GM12872 (cell line): ENCODE measurements around the gene ADGRD1.
A peak's percentile ranks its signal among the peaks of the same experiment; 100 is the strongest.

Source experiments
- TF ChIP-seq, protein P1 (sequence below): IDR thresholded peaks from 3 replicates; pipeline ENCODE4 v1.5.1; 2011; ENCODE audit warnings: low read depth, mild to moderate bottlenecking, low read length, moderate library complexity; ENCODE audit not compliant: insufficient read depth

Gene ADGRD1

DNA sequence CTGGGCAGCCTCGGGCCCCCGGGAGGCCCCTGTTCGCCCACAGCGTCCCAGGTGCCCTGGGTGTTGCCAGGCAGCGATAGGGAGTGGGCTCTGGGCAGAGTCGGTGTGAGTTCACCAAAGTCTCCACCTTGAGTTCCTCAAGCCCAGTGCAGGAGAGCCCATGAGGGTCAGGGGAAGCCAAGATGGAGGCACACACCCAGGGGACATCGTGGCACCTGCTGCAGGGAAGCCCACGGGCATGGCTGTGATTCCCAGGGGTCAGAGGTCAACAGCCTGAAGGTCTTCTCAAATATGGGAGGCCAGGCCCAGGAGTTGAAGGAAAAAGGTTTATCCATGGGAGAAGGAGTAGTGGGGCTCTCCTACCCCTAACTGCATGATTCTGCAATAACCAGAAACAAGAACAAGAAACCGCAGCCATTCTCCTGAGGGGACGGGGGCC, 148.8 kb downstream of the ADGRD1 start:
- TF ChIP-seq, protein P1, sequence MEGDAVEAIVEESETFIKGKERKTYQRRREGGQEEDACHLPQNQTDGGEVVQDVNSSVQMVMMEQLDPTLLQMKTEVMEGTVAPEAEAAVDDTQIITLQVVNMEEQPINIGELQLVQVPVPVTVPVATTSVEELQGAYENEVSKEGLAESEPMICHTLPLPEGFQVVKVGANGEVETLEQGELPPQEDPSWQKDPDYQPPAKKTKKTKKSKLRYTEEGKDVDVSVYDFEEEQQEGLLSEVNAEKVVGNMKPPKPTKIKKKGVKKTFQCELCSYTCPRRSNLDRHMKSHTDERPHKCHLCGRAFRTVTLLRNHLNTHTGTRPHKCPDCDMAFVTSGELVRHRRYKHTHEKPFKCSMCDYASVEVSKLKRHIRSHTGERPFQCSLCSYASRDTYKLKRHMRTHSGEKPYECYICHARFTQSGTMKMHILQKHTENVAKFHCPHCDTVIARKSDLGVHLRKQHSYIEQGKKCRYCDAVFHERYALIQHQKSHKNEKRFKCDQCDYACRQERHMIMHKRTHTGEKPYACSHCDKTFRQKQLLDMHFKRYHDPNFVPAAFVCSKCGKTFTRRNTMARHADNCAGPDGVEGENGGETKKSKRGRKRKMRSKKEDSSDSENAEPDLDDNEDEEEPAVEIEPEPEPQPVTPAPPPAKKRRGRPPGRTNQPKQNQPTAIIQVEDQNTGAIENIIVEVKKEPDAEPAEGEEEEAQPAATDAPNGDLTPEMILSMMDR = no peak

DNA sequence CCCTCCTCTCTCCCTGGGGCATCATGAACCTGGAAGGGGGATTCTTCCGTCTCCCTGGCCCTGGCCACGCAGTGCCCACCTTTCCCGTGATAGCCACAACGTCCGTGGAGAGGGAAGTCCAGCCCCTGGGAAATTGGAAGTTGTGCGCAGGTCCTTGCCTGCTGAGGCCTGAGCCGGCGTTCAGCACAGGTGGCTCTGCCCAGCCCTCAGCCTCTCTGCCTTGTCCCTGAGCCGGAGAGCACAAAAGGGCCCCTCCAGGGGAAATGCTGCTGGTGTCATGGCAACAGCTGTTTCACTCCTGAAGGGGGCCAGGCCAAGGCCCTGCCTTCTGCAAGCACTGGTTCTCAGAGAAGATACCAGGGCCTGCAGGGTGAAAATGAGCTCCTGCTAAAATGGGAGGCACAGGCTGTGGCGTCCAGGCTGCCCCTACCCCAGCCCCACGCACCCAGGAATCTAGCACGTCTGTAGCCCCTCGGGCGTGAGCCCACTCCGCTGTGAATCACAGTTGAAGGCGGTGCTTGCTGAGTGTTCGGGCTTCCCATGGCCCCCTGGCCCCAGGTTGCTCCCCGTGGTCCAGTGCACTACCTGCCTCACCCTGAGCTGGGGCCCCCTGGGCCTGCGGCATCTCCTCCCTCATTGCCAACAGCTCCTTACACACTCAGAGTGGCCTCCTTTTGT, 149.4 kb downstream of the ADGRD1 start:
- TF ChIP-seq, protein P1 = no peak

DNA sequence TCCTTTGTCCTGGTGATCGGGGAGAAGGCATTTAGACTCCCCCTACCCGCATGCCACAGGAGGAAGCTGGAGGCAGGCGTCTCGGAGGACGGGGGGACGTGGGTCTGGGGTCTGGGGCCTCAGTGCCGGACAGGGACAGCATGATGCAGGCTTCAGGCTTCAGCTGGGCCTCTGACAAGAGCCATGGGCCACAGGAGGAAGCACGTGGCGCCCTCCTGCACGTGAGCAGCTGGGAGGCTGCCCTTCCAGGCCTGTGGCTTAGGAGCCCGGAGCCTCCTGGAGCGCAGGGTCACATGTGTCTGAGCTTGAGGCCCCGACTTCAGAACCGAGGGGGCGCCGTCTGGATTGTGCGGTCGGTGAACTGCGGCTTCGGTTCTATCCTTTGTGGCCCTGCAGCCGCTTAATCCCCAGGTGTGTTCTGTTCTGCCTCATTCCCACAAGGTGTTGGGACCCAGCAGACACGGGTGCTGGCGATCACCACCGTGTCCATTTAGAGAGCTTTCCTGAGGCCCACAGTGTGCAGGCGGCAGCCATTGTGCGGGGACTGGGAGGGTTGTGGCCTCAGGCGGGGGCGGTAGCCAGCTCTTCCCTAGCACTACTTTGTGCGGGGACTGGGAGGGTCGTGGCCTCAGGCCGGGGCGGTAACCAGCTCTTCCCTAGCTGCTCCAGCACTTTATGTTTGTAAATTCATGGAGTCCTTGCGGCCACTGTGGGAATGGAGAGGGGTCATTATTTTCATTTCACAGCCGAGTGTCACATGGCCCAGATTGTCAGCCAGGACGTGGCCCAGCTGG, 150.2 kb downstream of the ADGRD1 start:
- TF ChIP-seq, protein P1 = no peak

DNA sequence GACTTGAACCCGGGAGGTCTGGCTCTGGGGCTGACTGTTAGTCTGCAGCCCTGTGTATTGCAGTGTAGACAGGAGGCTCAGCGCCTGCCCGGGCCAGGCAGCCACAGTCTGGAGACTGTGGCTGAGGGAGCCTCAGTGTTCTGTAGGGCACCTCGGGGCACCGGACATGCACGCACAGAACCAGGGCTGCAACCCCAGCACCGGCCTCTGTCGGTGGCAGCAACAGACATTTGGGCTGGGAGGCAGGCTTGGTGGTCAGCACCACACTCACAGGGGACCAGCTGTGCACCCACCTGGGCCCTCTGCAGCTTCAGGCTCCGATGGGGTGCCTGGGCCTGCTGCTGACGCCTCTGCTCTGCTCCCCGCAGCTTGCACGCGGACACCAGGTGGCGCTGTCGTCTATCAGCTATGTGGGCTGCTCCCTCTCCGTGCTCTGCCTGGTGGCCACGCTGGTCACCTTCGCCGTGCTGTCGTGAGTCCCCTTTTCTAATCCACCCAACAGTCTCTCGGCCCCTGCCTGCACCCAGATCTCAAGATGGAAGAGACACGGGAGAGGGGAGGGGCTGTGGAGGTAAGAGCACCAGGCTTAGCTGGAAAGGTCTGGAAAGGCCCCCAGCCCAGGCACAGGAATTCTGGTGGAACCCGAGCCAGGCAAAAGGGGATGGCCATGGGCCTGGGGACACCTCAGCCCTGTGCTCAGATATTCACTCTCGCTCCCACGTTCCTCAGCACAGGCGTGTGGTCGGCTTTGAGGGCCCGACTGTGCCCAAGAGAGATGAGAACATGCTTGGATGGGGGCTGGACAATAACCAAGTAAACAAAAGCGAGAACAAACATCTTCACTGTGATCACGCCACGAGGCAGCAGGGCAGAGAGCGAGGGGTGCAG, 151.0 kb downstream of the ADGRD1 start:
- TF ChIP-seq, protein P1 = peak; percentile 98

DNA sequence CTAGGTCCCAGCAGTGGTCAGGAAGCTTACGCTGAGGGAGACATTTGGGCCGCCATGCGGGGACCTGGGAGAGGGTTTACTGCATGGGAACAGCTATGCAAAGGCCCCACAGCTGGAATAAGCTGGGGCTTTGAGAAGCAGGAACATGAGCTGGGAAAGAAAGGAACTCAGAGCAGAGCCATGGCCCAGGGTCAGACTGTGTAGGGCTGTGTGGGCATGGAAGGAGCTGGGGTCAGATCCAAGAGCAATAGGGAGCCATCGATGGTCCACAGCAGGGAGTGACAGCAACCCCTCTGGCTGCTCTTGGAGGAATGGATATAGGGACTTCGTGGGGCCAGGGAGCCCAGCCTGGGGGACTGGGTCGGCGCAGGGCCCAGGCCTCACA, 151.6 kb downstream of the ADGRD1 start:
- TF ChIP-seq, protein P1 = no peak

DNA sequence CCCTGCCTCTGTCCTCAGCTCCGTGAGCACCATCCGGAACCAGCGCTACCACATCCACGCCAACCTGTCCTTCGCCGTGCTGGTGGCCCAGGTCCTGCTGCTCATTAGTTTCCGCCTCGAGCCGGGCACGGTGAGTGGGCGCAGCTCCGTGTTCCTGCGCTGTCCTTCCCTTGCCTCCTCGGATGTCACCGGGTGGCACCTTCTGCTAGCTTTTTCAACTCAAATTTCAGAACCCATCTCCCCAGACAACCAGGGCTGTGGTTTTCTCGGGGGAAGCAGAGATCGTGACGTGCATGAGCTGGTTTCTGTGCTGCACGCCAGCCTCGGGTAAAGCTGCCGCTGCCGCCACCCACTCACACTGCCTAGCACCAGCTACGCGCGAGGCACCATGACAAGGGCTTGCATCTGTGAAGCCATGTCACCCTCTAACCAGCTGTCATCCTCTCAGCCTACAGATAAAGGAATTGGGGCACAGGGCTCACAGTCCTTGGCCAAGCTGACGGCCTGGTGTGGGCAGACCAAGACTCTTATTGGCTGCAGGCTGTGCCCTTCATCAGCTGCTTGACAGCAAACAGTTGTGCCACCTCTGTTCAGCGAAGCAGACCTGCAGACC, 152.1 kb downstream of the ADGRD1 start:
- TF ChIP-seq, protein P1 = no peak
